Measurements from ENCODE around the gene ANAPC4.

- TF ChIP-seq, protein P1, sequence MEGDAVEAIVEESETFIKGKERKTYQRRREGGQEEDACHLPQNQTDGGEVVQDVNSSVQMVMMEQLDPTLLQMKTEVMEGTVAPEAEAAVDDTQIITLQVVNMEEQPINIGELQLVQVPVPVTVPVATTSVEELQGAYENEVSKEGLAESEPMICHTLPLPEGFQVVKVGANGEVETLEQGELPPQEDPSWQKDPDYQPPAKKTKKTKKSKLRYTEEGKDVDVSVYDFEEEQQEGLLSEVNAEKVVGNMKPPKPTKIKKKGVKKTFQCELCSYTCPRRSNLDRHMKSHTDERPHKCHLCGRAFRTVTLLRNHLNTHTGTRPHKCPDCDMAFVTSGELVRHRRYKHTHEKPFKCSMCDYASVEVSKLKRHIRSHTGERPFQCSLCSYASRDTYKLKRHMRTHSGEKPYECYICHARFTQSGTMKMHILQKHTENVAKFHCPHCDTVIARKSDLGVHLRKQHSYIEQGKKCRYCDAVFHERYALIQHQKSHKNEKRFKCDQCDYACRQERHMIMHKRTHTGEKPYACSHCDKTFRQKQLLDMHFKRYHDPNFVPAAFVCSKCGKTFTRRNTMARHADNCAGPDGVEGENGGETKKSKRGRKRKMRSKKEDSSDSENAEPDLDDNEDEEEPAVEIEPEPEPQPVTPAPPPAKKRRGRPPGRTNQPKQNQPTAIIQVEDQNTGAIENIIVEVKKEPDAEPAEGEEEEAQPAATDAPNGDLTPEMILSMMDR (IDR thresholded peaks at IDR 0.05) = no peak
- TF ChIP-seq POLR2A (IDR thresholded peaks at IDR 0.05) = no peak
Measured at GRCh38 chr4:25386926-25387325, 9.9 kb downstream of the ANAPC4 start.

Data from heart left ventricle (tissue), 13 donors.